HG03097 (cell line): ENCODE results near the gene UBA3.

Experiments used
- ATAC-seq: cut with Tn5 transposase; IDR thresholded peaks from one replicate; pipeline ENCODE4 v1.9.1; 2021; ENCODE audit not compliant: unreplicated experiment, low FRiP score

The UBA3 gene

DNA sequence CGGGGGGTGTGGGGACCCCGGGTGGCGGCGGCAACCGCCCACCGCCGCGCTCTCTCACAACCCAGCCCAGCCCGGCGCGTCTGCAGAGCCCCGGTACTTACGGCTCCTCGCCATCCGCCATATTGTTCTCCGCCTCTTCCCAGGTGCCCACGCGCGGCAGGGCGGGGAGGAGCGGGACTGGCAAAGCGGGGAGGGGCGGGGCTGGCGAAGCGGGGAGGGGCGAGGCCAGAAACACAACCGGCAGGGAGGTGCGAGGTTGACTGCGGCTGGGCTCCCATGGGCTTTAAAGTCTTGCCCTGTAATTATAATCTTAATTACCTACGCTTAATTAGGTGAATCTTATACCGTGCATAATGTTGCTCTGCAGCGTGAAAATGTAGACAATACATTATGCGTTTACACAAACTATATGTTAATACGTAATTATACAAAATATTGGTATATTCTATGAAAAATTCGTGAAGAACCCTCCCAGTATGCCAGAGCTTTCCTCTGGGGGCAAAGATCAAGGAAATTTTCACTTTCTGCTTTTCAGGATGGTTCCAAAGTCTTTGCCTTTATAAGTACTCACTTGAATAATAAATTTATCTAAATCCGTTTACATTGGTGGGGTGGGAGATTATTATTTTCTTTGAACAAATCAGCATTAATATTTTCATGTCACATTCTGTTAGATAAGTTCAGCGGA is at the start of gene UBA3:
UBA3 (minus strand) TSS at position 133 of the 688 bp plus-strand sequence; CDS start at position 121, 12 bp downstream.
- peak; percentile 50 for ATAC-seq

DNA sequence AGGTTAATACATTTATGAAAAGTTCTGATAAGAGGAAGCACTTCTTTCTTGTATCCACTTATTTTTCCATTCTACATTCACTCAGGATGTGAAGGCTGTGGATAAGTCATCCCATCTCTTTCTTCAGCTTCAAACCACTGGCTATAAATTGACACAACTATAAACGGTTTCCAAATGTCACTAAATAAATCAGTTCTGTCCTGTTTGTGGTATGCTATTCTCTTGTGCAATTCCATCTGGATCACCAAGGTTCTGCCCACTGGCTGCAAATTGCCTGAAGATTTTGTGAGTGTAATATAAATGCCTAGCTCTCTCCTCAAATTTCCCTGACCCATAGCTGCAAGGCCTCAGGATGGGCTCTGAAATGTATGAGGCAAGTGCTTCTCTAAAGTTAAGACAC is 49.4 kb upstream of the UBA3 start:
- ATAC-seq = no peak

DNA sequence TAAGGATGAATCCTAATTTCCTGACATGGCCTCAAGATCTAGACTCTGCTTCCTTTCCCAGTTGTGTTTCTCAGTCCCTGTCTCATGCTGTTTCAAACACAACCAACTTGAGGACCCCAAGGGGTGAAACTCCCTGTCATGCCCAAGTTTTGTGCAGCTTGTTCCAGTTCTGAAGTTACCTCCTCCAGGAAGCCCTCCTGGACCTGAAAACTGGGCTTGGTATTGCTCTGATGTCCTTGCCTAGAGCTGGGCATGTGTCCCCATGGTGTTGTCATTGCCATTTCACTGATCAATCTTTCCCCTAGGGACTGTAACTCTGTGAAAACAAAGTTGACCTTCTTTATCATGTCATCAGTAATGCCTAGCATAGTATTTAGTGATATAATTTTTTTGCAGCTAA is 48.3 kb upstream of the UBA3 start:
- ATAC-seq = no peak

DNA sequence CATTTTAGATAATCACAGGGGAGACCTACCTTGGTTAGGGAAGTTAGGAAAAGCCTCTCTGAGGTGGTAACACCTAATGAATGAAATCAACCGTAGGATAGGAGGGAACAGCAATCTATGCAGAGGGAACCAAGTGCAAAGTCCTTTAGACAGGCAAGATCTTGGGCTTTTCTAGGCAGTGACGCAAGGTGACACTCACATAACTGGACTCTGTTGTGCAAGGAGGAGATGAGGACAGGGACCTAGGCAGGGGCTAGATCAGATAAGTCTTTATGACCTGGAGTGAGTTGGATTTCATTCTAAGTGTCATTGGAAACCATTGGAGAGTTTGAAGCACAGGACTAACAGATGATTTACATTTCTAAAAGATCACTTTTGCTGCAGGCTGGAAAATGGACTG is 46.8 kb upstream of the UBA3 start:
- no peak for ATAC-seq

DNA sequence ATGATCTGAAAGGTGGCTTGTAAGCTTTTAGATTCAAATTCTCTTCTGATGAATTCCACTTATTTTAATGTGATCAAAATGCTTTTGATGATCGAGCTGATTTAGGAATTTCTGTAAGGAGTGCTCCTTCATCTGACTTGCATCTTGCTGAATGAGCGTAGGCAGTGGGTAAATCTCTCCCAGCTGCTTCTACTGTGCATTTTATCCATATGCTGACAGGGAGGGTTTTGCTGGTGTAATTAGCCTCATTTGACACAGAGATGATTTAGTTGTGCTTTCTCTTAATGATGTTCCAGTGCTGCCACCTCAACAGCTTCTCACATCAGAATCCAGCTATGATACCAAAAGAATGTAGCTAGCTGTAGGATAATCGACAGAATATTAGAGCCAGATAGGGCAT is 46.1 kb upstream of the UBA3 start:
- ATAC-seq = no peak

DNA sequence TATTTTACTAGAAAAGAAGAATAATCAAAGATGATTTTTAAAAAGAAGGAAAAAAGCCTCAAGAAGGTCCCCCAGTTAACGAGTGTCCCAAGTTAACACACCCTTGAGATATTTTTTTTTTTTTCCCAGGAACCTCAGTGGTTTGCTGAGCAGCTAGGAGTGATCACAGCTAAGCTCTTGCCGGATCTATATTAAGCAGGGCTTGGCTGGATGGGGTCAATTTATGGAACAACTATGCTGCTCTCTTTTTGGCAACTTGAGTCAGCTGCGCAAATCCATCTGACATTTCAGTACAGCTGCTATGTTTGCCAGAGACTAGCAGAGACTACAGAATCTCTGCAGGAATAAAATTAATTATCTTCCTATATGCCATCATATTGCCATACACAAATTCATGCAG is 42.2 kb upstream of the UBA3 start, which contains the start of gene LMOD3:
LMOD3 (minus strand) TSS at position 193 of the 400 bp plus-strand sequence. CDS start 209 bp downstream, outside the sequence.
- ATAC-seq = no peak

DNA sequence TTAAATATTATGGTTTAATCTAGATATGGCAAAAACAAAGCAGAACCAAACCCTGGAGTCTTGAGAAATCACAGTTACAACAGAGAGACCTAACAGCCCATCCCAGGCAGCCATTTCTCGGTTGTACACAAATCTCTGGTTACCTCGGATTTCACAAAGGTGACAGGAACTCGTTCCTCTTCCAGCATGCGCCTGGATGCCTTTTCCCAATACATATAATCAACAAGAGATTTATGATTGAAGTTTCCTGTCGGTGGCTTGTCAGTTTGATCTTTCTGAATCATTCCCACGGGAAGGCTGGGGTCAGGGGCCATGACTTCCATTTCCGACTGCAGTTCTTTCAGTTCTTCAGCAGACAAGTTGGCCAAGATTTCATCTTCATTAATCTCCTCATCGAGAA is 41.8 kb upstream of the UBA3 start:
- no peak for ATAC-seq

DNA sequence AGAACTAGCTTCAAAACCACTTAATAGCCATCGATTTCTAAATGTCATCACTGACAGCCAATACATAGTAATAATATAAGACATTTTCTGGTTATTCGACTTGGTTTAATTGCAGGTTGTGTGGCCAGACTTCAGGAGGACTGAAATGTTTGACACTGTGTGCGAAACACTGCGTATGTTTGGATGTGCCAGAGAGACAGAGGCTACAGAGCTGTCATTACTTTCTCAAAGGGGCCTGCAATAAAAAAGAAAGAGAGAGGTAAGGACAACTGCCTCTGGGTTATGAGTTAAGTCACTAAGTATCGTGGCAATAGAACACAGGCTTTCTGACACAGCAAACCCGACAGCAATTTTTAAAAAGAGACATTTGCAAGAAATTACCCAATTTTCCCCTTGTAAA is 41.3 kb upstream of the UBA3 start:
- no peak for ATAC-seq

DNA sequence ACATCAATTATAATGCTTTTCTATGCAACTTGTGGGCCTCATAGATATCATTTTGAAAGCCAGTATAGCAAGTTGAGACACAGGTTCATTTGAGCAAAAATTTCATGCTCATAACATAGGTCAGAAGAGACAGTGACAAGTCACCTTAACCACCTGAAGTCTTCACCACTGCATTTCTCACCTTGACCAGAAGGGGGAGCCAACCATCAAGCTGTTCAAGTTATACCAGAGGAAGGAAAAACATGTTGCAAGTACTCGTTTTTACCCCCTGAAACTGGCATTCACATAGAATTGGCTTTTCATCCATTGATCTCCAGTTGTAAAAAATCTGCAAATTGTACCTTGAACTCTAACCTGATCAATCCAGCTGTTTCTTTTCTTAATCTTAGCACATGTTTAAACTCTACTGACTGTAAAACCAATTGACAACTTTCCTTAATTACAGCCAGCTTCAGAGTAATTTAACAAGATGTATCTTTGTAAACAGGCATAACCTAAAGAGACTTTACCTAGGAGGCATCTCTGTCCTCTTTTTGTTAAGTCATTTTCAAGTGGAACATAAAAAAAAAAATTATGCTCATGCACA is 40.8 kb upstream of the UBA3 start:
- peak; percentile 59 for ATAC-seq

DNA sequence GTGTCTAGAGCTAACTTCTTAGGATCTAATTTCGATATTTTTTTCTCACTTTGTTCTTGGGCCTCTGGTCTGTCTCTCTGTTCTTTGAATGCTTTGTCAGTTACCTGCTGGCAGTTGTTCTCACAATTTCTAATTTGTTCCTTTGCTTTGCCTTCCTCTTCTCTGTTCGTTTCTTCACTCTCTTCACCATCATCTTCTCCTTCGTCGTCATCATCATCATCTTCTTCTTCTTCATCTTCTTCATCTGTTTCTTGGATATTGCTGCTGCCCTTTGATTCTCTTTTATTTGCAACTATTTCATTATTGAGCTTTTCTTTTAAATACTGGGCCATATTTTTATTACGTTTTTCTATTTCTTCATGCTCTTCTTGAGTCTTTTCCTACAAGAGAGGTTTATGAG is 39.5 kb upstream of the UBA3 start:
- ATAC-seq = no peak

DNA sequence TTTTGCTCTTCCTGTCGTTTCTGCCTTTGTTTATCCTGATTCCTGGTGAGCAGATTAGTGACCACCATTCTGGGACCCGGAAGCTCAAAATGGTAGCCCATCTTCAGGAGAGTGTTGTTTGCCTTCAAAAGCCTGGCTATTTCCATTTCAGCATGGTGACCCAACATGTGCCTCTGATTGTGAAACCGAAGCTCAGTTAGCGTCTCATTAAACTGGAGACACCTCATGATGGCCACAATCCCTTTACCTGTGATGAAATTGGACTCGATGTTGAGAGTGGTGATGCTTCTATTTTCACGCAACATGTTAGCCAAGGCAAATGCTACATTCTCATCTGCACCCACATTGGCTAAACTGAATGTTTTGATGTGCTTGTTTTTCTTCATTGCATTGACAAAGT is 39.0 kb upstream of the UBA3 start:
- ATAC-seq = no peak

DNA sequence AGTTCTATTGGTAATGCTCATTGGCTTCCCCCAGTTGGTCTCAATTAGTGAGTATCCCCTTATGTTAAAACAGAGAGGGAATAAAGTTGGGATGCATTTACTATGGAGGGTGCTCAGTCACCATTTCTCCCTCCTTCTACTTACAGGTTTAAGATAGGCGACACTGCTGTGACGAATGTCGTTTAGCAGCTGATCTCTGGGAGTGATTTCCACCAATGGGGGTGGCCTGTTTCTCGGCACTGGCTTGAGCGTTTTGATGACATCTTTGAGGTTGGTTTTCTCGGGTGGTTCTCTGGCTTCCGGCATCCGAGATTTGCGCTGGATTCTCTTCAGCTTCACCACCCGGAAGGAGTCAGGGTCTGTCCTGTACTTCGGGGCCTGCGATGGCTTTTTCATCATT is 38.4 kb upstream of the UBA3 start:
- no peak for ATAC-seq

DNA sequence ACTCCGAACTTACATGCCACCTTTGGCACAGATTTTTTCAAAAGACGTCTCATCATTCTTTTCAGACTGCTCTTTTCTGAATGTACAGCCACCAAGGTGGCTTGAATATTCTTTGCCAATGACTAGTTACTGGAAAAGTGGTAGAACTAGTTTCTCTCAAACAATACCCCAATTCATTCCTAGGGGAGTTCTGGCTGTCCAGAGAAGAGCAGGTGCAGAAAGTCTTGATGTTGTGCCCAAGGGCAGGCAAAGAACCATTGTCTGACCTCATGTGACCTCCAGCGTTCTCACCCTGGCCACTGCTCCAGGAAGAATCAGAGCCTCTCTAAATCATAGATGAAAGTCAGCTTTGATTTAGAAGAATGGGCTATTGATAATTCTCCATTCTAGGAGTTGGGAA is 36.7 kb upstream of the UBA3 start:
- no peak for ATAC-seq

DNA sequence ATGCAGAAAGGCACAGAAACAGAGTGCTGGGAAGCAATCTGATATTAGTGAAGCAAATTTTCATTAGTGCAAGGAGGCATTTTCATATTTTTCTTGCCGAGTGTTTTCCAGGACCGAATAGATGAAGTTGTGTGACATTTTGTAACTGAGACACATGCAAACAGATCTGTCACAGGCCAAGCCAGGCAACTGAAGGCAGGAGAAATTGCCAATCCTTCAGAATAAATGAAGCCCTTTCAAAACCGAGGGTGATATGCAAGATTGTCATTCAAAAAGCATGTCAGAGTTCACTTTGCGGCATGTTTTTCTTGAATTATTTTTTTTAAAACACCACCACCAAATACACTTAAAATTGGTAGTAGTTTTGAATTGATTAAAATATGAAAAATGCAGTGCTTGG is 36.0 kb upstream of the UBA3 start:
- ATAC-seq = no peak

DNA sequence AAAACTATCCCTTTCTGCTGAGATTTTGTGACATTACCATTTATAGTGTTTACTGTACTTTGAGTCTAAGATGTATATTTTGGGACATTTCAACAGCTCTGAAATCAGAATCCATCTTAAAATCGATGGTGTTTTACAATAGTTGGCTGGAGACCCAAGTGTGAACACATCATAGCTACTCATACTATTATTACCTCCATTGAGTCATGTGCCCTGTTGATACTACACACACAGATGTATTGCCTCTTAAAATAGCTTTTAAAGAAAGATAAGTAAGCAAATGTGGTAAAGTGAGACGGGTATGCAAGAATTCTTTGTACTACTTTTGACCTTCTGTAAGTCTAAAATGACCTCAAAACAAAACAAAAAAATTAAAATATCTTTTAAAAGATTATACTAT is 35.6 kb upstream of the UBA3 start:
- ATAC-seq = no peak

DNA sequence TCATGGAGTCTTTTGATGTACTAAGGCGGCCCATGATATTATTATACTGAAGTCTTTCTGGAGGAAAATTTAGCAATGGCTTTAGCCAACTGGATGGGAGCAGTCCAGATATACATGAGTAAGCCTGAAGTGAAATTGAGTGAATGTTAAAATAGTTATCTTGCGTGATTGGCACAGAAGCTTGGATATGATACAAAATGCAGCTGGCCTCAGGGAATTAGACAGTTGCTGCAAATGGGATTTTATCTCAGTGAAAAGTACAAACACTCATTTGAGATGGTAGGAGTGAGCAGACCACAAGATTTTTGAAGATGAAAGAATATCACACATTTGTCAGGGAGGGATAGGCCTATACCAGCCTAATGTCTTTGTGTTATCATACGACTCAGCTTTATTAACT is 33.4 kb upstream of the UBA3 start:
- no peak for ATAC-seq

DNA sequence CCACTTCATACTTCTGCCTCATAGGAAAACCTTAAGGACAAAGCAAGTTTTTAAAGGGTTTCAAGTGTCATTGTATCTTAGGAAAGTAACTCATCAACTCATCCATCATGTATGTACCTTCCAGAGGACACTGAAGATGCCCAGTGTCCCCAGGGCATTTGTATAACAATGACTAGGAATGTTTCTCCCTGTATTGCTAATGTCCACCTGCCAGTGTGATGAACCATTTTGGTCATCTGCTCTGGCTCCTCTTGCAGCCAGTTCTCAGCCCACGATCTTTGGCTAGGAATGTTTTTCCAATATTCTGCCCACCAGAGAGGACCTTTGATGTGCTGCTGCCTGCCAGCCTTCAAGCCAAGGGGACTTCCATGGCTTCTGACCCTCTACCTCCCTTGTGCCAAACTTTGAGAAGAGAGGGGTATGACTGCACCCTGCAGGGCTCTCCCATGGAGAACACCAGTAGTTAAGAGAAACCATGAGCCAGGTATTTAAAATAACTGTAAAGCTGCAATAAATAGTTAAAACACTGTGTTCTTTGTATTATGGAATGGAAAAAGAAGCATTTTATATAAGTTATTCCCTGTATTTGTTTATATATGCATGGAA is 30.9 kb upstream of the UBA3 start:
- no peak for ATAC-seq

DNA sequence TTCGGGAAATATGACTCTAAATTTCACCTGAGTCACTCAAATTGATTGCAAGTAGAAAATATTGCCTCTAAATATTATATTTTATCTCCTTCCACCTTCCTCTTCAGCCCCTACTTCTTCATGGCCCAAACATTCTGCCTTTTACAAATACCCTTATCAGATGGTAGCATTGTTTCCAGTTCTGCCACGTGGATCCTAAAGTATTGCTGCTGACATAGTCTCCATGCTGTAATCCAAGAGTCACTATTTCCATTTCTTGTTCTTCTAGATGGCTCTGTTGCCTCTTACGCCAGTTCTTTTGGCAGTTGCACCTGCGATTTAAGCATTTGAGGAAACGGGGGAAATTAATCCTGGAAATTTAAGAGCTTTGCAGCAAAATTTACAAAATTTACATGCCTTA is 28.6 kb upstream of the UBA3 start:
- ATAC-seq = no peak

DNA sequence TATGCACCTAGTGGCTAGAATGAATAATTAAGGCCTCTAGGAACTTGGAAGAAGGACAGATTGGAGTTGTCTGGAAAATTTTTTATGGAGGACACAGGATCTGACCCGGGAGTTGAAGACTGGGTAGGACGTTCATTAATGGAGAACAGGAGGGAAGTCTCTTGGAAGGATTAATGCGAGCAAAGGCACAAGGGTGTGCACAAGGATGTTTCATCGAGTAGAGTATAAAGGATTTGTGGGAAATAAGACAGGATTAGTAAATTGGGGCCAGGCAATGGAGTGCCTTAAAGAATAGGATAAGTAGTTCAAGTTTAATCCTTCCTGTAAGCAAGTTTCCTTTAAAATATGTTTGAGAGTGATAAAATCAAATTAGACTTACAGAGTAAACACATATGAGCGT is 27.7 kb upstream of the UBA3 start:
- no peak for ATAC-seq

DNA sequence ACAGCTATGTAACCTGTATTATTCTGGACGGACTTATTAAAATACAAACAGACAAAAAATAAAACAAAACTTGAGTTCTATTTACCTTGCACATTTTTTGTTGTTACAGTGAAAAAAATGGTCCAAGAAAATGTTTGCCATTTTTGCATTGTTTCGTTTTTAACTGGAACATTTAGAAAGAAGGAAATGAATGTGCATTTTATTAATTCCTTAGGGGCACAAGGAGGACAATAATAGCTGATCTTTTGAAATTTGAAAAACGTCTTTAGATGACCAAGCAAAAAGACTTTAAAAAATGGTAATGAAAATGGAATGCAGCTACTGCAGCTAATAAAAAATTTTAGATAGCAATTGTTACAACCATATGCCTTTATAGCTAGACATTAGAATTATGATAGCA is 25.2 kb upstream of the UBA3 start:
- ATAC-seq = no peak

DNA sequence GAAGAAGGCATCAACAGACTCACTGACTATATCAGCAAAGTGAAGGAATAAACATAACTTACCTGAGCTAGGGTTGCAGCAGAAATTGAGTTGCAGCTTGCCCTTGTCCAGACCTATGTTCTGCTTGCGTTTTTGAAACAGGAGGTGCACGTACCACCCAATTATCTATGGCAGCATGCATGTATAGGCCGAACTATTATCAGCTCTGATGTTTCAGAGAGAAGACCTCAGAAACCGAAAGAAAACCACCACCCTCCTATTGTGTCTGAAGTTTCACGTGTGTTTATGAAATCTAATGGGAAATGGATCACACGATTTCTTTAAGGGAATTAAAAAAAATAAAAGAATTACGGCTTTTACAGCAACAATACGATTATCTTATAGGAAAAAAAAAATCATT is 24.4 kb upstream of the UBA3 start:
- no peak for ATAC-seq

DNA sequence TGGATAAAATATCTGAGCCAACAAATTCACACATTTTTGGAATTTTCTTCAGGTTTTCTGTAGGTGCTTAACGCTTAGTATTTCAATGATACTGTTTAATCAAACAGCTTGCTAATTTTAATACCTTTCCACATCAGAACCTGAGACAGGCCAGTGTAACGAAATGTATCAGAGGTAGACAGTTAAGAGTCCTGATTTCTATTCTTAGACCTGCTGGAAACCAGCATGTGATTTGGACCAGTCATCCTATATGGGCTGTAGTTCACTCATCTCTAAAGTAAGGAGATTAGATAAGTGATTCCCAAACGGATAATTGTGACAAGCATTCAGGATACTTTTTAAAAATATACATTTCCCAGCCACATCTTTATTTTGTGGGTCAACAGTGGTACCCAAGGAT is 23.0 kb upstream of the UBA3 start:
- ATAC-seq = no peak
